COR-L47 (cell line): Measurements from ENCODE around the gene DLG2.

Experiments
- DNase-seq: peaks from one replicate; lab custom pipeline; 2025; lab: John Stamatoyannopoulos, UW

Gene DLG2

DNA sequence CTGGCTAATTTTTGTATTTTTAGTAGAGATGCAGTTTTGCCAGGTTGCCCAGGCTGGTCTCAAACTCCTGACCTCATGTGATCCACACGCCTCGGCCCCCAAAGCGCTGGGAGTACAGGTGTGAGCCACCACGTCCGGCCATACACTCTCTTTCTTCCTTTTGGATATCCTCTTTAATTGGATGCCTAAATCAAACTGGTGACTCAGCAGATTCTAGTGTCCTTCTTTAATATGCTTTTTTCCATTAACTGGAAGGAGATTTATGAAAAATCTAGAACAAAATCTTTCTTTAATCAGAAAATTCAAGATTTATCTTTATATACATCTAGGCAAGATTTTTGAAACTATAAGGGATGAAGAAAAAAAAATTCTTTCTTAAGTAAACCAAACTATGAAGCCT is 1371.7 kb downstream of the DLG2 start:
- DNase-seq = no peak

DNA sequence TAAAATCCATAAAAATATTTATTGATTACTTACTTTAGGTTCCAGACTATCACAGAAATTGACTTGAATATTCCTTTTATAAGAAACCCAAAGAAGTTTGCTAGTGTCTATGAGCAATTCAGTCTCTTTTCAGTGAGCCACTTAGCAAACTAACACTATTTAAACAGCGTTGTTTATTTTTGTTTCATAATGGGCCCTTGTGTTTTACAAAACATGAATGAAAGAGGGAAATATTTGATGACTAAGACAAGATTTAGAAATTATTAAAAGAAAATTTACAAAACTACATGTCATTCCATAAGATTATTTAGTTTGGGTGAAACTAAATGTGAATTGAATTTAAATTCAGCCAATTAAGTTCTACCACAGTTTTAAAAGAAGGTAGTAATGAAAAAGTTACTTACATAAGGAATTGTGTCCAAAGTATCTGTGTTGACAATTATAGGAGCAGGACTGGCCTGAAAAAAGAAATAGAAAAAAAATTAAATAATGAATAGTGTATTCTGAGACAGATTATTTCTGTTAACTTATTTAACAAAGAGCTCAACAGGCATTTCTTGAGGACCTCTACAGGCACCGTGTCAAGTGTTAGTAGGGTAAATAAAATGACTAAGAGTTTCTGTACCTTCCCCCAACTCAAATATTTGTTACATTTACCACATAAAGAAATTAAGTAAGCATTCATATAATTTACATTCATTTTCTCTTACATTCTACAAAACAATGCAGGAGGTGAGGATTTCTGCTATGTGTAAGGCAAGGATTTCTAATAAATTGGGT is 1376.1 kb downstream of the DLG2 start:
- no peak for DNase-seq

- no peak for DNase-seq
These were observed 1377.6 kb downstream of the DLG2 start for GRCh38 chr11:84249344-84250135.

GRCh38 chr11:84247926-84248325 is 1379.2 kb downstream of the DLG2 start:
- peak; percentile 81 for DNase-seq

- DNase-seq = no peak
These were observed 1380.0 kb downstream of the DLG2 start for GRCh38 chr11:84247129-84247528.

GRCh38 chr11:84243629-84244263 is 1383.4 kb downstream of the DLG2 start:
- no peak for DNase-seq

DNA sequence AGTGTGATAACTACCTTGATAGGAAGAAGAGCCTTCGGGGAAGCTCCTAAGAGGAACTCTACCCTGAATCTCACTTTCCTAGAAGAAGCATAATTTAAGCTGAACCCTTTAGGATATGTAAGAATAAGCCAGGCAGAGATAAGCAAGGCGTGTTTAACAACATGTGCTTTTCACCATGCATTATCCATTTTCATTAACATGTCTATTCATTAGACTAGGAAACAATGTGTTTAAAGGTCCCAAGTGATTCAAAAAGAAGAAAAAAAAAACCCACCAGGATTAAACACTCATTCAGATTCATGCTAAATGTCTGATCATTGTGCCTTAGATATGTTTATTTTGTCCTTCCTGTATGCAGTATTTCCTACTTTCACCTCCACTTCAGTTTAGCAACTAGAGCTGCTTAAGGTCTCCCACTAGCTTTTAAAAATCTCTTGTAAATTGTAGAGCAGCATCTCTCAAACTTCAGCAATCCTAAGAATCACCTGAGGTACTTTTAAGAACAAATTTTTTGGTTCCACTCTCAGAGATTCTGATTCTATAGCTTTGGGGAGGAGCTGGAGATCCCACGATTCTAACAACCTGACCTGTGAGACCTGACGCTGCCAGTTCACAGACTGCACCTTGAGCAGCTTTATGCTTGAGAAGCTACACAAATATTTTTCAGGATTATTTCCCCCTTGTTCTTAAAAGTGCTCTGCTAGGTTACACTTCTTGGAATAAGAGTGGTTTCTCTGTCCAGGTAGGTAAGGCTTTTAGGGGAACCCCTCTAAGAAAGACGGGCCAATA is 1385.6 kb downstream of the DLG2 start:
- no peak for DNase-seq

DNA sequence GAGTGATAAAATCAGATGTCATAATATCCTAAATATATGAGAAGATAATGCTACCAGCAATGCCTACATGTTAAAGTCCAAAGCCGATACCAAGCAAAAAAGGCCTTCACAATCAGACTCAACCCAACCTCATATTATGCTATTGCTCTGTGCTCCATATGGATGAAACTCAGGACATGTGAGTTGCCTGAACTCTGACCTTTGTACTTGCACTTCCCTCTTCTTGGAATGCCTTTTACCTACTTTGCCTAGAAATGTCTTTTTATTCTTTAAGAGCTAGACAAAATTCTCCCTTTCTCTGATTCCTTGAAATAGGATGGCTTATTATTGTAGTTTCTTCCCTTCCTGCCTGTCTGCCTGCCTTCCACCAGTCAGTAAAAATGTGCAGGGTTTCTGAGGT is 1386.3 kb downstream of the DLG2 start:
- no peak for DNase-seq

DNA sequence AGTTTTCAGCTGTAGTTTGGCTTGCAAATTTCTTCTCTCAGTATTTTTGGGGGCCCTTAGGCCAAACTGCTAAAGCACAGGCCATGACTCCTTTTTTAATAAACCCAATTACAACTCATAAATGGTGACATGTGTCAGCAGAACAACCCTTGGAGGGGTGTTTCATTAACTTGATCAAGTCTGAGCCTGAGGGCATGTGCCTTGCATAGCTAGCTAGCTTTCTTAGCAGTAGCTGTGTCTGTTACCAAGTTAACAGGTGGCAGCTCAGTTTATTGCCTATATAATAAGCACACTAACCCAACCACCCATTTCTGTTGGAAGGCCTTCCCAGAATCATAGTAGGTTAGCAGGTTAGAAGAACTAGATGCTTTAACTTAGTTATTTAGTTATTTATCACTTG is 1390.7 kb downstream of the DLG2 start:
- no peak for DNase-seq

- DNase-seq = no peak
These were observed 1392.5 kb downstream of the DLG2 start for GRCh38 chr11:84234462-84235202.

GRCh38 chr11:84234011-84234410 is 1393.1 kb downstream of the DLG2 start:
- DNase-seq = peak; percentile 19

DNA sequence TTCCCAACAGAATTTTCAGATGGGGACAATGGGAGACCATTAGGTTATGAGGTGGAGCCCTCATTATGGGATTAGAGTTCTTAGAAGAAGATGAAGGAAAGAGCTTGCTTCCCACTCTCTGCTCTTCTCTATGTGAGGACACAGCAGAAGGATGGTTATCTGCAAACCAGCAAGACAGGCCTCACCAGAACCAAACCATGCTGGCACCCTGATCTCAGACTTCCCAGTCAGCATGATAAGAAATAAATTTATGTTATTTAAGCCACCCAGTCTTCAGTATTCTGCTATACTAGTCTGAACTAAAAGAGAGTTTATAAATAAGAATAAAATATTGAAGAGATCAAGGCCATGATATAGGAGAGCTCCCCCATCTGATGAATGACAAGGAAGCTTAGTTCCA is 1394.6 kb downstream of the DLG2 start:
- no peak for DNase-seq

GRCh38 chr11:84230402-84230801 is 1396.7 kb downstream of the DLG2 start:
- no peak for DNase-seq

DNA sequence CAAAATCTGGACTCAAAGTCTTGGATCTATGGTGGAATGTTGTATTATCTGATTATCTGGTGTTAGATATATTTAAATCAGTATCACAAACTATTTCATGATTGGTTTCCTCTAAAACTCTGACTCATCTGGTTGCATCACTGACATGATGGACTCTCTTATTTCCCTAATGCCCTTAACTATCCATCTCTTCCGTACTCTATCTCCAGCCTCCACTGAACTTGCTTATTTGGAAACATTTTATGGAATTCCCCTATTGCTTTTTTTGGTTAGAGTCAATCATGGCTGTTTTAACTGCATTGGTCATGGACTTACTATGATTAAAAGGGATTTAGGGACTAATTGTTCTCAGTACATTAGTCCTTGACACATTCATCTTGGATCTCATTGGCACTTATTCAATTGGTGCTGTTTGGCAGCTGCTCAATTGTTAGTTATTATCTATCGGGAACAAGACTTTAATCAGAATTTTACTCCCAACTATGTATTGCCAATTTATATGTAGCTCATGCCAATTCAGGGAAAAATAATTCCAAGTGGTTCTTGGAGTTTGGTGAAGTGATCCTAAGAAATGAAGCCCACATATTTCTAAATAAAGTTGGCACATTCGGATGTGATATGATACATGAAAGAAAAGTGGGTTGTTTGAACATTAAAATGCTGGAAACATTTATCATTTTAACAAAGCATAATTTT is 1399.0 kb downstream of the DLG2 start:
- DNase-seq = no peak

DNA sequence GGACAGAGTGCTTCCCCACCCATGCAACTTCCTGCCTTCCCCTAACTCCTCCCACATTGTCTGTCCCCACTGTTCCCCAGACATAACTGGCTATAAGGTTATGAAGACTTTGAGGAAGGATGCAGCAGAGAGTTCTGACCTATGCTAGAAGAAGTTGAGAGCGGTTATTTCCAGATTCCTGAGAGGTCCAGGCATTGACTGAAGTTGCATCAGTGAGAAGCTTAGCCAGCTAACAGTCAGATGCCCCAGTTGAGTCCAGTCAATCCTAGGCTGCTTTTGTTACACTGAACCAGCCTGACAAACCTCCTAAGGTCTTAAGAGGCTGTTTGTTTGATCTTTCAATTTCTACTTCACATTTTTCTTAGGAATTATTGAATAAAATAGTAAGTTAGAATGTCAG is 1403.1 kb downstream of the DLG2 start:
- no peak for DNase-seq

- DNase-seq = no peak
These were observed 1408.8 kb downstream of the DLG2 start for GRCh38 chr11:84218318-84218717.

GRCh38 chr11:84215672-84216071 is 1411.5 kb downstream of the DLG2 start:
- no peak for DNase-seq

GRCh38 chr11:84214557-84214956 is 1412.6 kb downstream of the DLG2 start:
- DNase-seq = no peak

- DNase-seq = no peak
These were observed 1414.4 kb downstream of the DLG2 start for GRCh38 chr11:84212468-84213390.

DNA sequence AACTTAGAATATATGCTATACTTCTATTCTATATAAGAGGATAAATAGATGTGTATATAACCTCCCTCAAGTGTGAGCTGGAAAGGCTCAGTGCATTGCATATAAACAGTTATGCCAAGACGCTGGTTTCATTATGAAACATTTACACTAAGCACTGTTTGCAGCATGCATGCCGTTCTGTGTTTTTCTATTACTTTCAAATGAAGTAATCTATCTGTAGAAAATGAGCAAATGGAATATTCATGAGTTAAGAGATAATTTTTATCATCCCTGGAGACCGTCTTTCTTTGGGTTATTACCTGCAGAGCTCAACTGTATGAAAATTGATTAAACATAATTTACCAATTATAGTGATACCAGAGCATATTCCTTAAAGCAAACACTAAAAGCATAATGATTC is 1415.2 kb downstream of the DLG2 start:
- DNase-seq = no peak
